HG03457 (cell line): ENCODE data around the gene RNASEL.

Experiments
- ATAC-seq: cut with Tn5 transposase; IDR thresholded peaks from one replicate; pipeline ENCODE4 v1.9.1; 2021; ENCODE audit warnings: moderate number of reproducible peaks; ENCODE audit not compliant: unreplicated experiment

Gene RNASEL

GRCh38 chr1:182601913-182602312 lies 12.9 kb upstream of the RNASEL start:
- ATAC-seq = no peak

GRCh38 chr1:182601416-182601786 lies 12.3 kb upstream of the RNASEL start:
- no peak for ATAC-seq

- ATAC-seq = no peak
Observed at GRCh38 chr1:182600745-182601415, 11.8 kb upstream of the RNASEL start.

GRCh38 chr1:182600036-182600713 lies 11.1 kb upstream of the RNASEL start:
- ATAC-seq = no peak

GRCh38 chr1:182599339-182599738 lies 10.3 kb upstream of the RNASEL start:
- ATAC-seq = no peak

GRCh38 chr1:182598296-182598695 lies 9.2 kb upstream of the RNASEL start:
- no peak for ATAC-seq

- no peak for ATAC-seq
Observed at GRCh38 chr1:182596934-182597333, 7.9 kb upstream of the RNASEL start.

GRCh38 chr1:182595641-182596240 lies 6.7 kb upstream of the RNASEL start:
- no peak for ATAC-seq

- no peak for ATAC-seq
Observed at GRCh38 chr1:182589931-182590330, 875 bp upstream of the RNASEL start.

GRCh38 chr1:182589520-182589919 lies 464 bp upstream of the RNASEL start:
- ATAC-seq = no peak

GRCh38 chr1:182587666-182588499 lies 1.2 kb downstream of the RNASEL start:
- no peak for ATAC-seq

GRCh38 chr1:182587093-182587492 lies 2.0 kb downstream of the RNASEL start:
- no peak for ATAC-seq

GRCh38 chr1:182586380-182586779 lies 2.7 kb downstream of the RNASEL start:
- ATAC-seq = no peak

GRCh38 chr1:182584746-182585145 lies 4.3 kb downstream of the RNASEL start:
- no peak for ATAC-seq

- no peak for ATAC-seq
Observed at GRCh38 chr1:182580736-182581135, 8.3 kb downstream of the RNASEL start.

GRCh38 chr1:182575540-182576149 lies 13.4 kb downstream of the RNASEL start:
- no peak for ATAC-seq

GRCh38 chr1:182574156-182574555 lies 14.9 kb downstream of the RNASEL start:
- ATAC-seq = no peak

- no peak for ATAC-seq
Observed at GRCh38 chr1:182570611-182570970, 18.5 kb downstream of the RNASEL start.

GRCh38 chr1:182569939-182570610 lies 19.0 kb downstream of the RNASEL start:
- no peak for ATAC-seq

- no peak for ATAC-seq
Observed at GRCh38 chr1:182568647-182569284, 20.3 kb downstream of the RNASEL start.
